ENCODE measurements around the gene A4GALT. TPM values are rescaled to one million over a fixed set of nuclear protein-coding genes. Genes with fewer than 3 reads are reported as not detected.
"Not testable (repeated sequence)": the region's sequence is repeated elsewhere in the genome, so short reads cannot be mapped to it uniquely, and the experiment has no call there.

A4GALT gene
- total and polyA plus RNA-seq, 2 donors (not counting 3 experiments of a cell fraction or from before 2014, with no cell fraction given), result 5.4 to 20.7 TPM

- Histone ChIP-seq H3K9me3 (replicated peaks; ENCODE audit: control insufficient read depth, insufficient read depth, low read length) (no peaks in the 10 kb centered on the region), H3K36me3 (ENCODE audit: control insufficient read depth in 2 of 2, extremely low read depth in 1 of 2, insufficient read depth in 2 of 2, low read length in 2 of 2) (no peaks in the 10 kb centered on the region), H3K4me1 (ENCODE audit: control insufficient read depth, extremely low read depth, insufficient read depth, low read length) (peaks cover 12% of the 10 kb centered on the region), H3K9ac (replicated peaks; ENCODE audit: extremely low read depth, insufficient read depth, low read length) (no peak overlapping the region), H3K4me2 (ENCODE audit: insufficient read depth, low read length) (no peak overlapping the region), H3K4me3 (replicated peaks in 1 of 3; ENCODE audit: insufficient read depth in 1 of 3, low read depth in 1 of 3, low read length in 3 of 3) (no peak overlapping the region), H2AFZ (ENCODE audit: low read depth, low read length) (peak overlapping the region; percentile 20), H3K9me1 (replicated peaks; ENCODE audit: control insufficient read depth, extremely low read depth, insufficient read depth, low read length) (no peaks in the 10 kb centered on the region), H3K27ac (ENCODE audit: insufficient read depth, low read depth, low read length) (no peak overlapping the region), H3K79me2 (ENCODE audit: control insufficient read depth, insufficient read depth, low read length) (no peaks in the 10 kb centered on the region), H3K27me3 (ENCODE audit: control insufficient read depth in 2 of 2, insufficient read depth in 2 of 2, low read length in 2 of 2) (no peaks in the 10 kb centered on the region), H4K20me1 (replicated peaks; ENCODE audit: control insufficient read depth, extremely low read depth, insufficient read depth, low read length) (no peaks in the 10 kb centered on the region)
- DNase-seq (ENCODE audit: low read depth, low spot score) (no peak), FAIRE-seq (no peak)
- intact Hi-C loops (cut with micrococcal nuclease) (no loop called here), dilution Hi-C loops (cut with MboI; ENCODE audit: extremely low pct_ligation_motif_present, low sequenced_read_pairs) (no loop called here)
- no TSS peak for BruUV-seq (replicated peaks)
- CTCF ChIA-PET, result no interaction called here
- TF ChIP-seq JUN (IDR thresholded peaks at IDR 0.05; ENCODE audit: borderline replicate concordance, insufficient read depth, insufficient read length, low read depth), result no peak
- no peak for TF ChIP-seq POLR2A (IDR thresholded peaks at IDR 0.05; ENCODE audit: low read depth, low read length)
- TF ChIP-seq FOS (IDR thresholded peaks at IDR 0.05; ENCODE audit: borderline replicate concordance, insufficient read depth, low read length), result no peak
- no peak for TF ChIP-seq EZH2 (IDR thresholded peaks at IDR 0.05; ENCODE audit: borderline replicate concordance, low read depth, low read length, severe bottlenecking)
- no peak for TF ChIP-seq MYC (IDR thresholded peaks at IDR 0.05; ENCODE audit: low read depth, low read length)
- TF ChIP-seq POLR2AphosphoS5 (IDR thresholded peaks at IDR 0.05; ENCODE audit: insufficient read depth, low read depth, low read length), result no peak
- TF ChIP-seq MAX (IDR thresholded peaks at IDR 0.05; ENCODE audit: insufficient read depth, insufficient read length), result no peak
- TF ChIP-seq CTCF (IDR thresholded peaks at IDR 0.05; ENCODE audit: extremely low read depth in 1 of 2, insufficient read depth in 1 of 2, low read depth in 1 of 2, low read length in 2 of 2), result no peak
- no peak for TF ChIP-seq GATA2 (IDR thresholded peaks at IDR 0.05; ENCODE audit: insufficient read depth, insufficient read length, low read depth, low read length)
- POLR2A ChIA-PET, result no interaction called here
These were observed 31.6 kb upstream of the A4GALT start for GRCh38 chr22:42752230-42752746.

- H3K9me3 ChIP-seq (replicated peaks; ENCODE audit: control insufficient read depth, insufficient read depth, low read length); H3K9ac ChIP-seq (replicated peaks; ENCODE audit: extremely low read depth, insufficient read depth, low read length); H3K4me1 ChIP-seq (ENCODE audit: control insufficient read depth, extremely low read depth, insufficient read depth, low read length); H3K27me3 ChIP-seq (ENCODE audit: control insufficient read depth in 2 of 2, insufficient read depth in 2 of 2, low read length in 2 of 2); H2AFZ ChIP-seq (ENCODE audit: low read depth, low read length); H3K36me3 ChIP-seq (ENCODE audit: control insufficient read depth in 2 of 2, extremely low read depth in 1 of 2, insufficient read depth in 2 of 2, low read length in 2 of 2); DNase-seq (ENCODE audit: low read depth, low spot score); dilution Hi-C loops (cut with MboI; ENCODE audit: extremely low pct_ligation_motif_present, low sequenced_read_pairs); POLR2A ChIA-PET; BruUV-seq (replicated peaks); H3K79me2 ChIP-seq (ENCODE audit: control insufficient read depth, insufficient read depth, low read length); H3K9me1 ChIP-seq (replicated peaks; ENCODE audit: control insufficient read depth, extremely low read depth, insufficient read depth, low read length); FAIRE-seq; H3K4me2 ChIP-seq (ENCODE audit: insufficient read depth, low read length); H3K27ac ChIP-seq (ENCODE audit: insufficient read depth, low read depth, low read length); CTCF ChIA-PET; H4K20me1 ChIP-seq (replicated peaks; ENCODE audit: control insufficient read depth, extremely low read depth, insufficient read depth, low read length); H3K4me3 ChIP-seq (replicated peaks in 1 of 3; ENCODE audit: insufficient read depth in 1 of 3, low read depth in 1 of 3, low read length in 3 of 3); intact Hi-C loops (cut with micrococcal nuclease): not testable (repeated sequence)
These were observed 29.8 kb upstream of the A4GALT start for GRCh38 chr22:42750421-42750820.
